IMR-90 (cell line): ENCODE measurements around the gene FDXR. TPM values are rescaled to one million over a fixed set of nuclear protein-coding genes. Genes with fewer than 3 reads are reported as not detected.

Source experiments
- ATAC-seq: fragments of 200-7000 bp; cut with Tn5 transposase; 2 replicates; pipeline ENCODE4 v1.9.1; 2020; ENCODE audit warnings: low read depth, mild to moderate bottlenecking, moderate library complexity
- BruUV-seq: library from RNA; stranded (reverse); fragments of 400-500 nt; replicated peaks from 2 replicates; lab custom pipeline; 2021; lab: Mats Ljungman, UMichigan
- CTCF ChIA-PET: fragments of 300-600 bp; formaldehyde crosslinking; extraction: SDS; loops from one replicate; lab custom pipeline; 2021; ENCODE audit warnings: antibody characterized with exemption; lab: Yijun Ruan, JAX
- POLR2A ChIA-PET: fragments of 300-600 bp; sonication (Branson Sonifier 250); formaldehyde crosslinking; loops from one replicate; lab custom pipeline; 2022; ENCODE audit warnings: antibody characterized with exemption; ENCODE audit not compliant: unreplicated experiment; lab: Charles Lee
- DNase-seq: peaks from one replicate; pipeline ENCODE4 v3.0.0; 2013
- H2AFZ ChIP-seq: replicated peaks from 2 replicates; pipeline ENCODE3; 2013; ENCODE audit warnings: low read length, mild to moderate bottlenecking; ENCODE audit not compliant: poor library complexity
- H2AK5ac ChIP-seq: 2 replicates; pipeline ENCODE4 v1.6.1; 2013; ENCODE audit warnings: low read depth, low read length, inconsistent platforms
- H2AK9ac ChIP-seq: replicated peaks from 2 replicates; pipeline ENCODE3; 2013; ENCODE audit warnings: mild to moderate bottlenecking, low read depth, low read length, moderate library complexity; ENCODE audit not compliant: poor library complexity
- H2BK120ac ChIP-seq: 2 replicates; pipeline ENCODE4 v1.6.1; 2013; ENCODE audit warnings: low read depth, low read length, inconsistent platforms
- H2BK15ac ChIP-seq: 3 replicates; pipeline ENCODE4 v1.6.1; 2013; ENCODE audit warnings: low read depth, low read length, inconsistent platforms
- H2BK20ac ChIP-seq: 2 replicates; pipeline ENCODE4 v1.6.1; 2013; ENCODE audit warnings: low read depth, mild to moderate bottlenecking, inconsistent platforms, low read length, moderate library complexity
- H2BK5ac ChIP-seq: 2 replicates; pipeline ENCODE4 v1.6.1; 2013; ENCODE audit warnings: mild to moderate bottlenecking, low read depth, low read length, inconsistent platforms; ENCODE audit not compliant: poor library complexity, severe bottlenecking
- H3K14ac ChIP-seq: replicated peaks from 2 replicates; pipeline ENCODE4 v1.6.1; 2013; ENCODE audit warnings: low read depth, low read length, inconsistent platforms
- H3K18ac ChIP-seq: 2 replicates; pipeline ENCODE4 v1.6.1; 2013; ENCODE audit warnings: low read depth, low read length, control low read depth
- H3K23ac ChIP-seq: 2 replicates; pipeline ENCODE4 v1.6.1; 2013; ENCODE audit warnings: low read depth, low read length, inconsistent platforms
- H3K27ac ChIP-seq: 2 replicates; pipeline ENCODE4 v1.5.1; 2013; ENCODE audit warnings: mild to moderate bottlenecking, control low read depth, low read length; ENCODE audit not compliant: insufficient read depth
- H3K27me3 ChIP-seq: 2 replicates; pipeline ENCODE4 v1.6.1; 2013; ENCODE audit warnings: low read length; ENCODE audit not compliant: control insufficient read depth, insufficient read depth
- H3K36me3 ChIP-seq: 2 replicates; pipeline ENCODE4 v1.6.1; 2013; ENCODE audit warnings: low read length, mixed read lengths; ENCODE audit not compliant: control insufficient read depth, insufficient read depth
- H3K4ac ChIP-seq: 2 replicates; pipeline ENCODE4 v1.6.1; 2013; ENCODE audit warnings: low read depth, low read length, inconsistent platforms
- H3K4me1 ChIP-seq: 2 replicates; pipeline ENCODE4 v1.6.1; 2013; ENCODE audit warnings: low read length, mixed read lengths; ENCODE audit not compliant: control insufficient read depth, insufficient read depth
- H3K4me2 ChIP-seq: 2 replicates; pipeline ENCODE4 v1.6.1; 2013; ENCODE audit warnings: low read depth, mild to moderate bottlenecking, control low read depth, low read length, moderate library complexity
- H3K4me3 ChIP-seq: 2 replicates; pipeline ENCODE4 v1.5.1; 2013; ENCODE audit warnings: low read depth, mild to moderate bottlenecking, control low read depth, low read length, moderate library complexity; ENCODE audit not compliant: insufficient read depth
- H3K56ac ChIP-seq: 2 replicates; pipeline ENCODE4 v1.6.1; 2013; ENCODE audit warnings: low read length, inconsistent platforms; ENCODE audit not compliant: insufficient read depth; ENCODE audit errors: extremely low read depth
- H3K79me1 ChIP-seq, 2 experiments: 2 replicates each; pipeline ENCODE4 v1.6.1; 2013; ENCODE audit warnings: low read length in 2 of 2, inconsistent platforms in 1 of 2, low read depth in 1 of 2
- H3K9ac ChIP-seq: 2 replicates; pipeline ENCODE4 v1.6.1; 2013; ENCODE audit warnings: low read depth, low read length, control low read depth
- H3K9me1 ChIP-seq: 2 replicates; pipeline ENCODE4 v1.6.1; 2013; ENCODE audit warnings: low read length, inconsistent platforms; ENCODE audit not compliant: insufficient read depth
- H3K9me3 ChIP-seq: 2 replicates; pipeline ENCODE4 v1.6.1; 2013; ENCODE audit warnings: low read length; ENCODE audit not compliant: control insufficient read depth, insufficient read depth
- H4K20me1 ChIP-seq: 2 replicates; pipeline ENCODE4 v1.6.1; 2013; ENCODE audit warnings: low read length, inconsistent platforms; ENCODE audit not compliant: insufficient read depth
- H4K5ac ChIP-seq: 2 replicates; pipeline ENCODE4 v1.6.1; 2013; ENCODE audit warnings: mild to moderate bottlenecking, low read depth, low read length, control low read depth
- H4K8ac ChIP-seq, 2 experiments: 2 replicates each; pipeline ENCODE4 v1.6.1; 2013; ENCODE audit warnings: low read depth in 2 of 2, low read length in 2 of 2, control low read depth in 1 of 2, inconsistent platforms in 1 of 2
- H4K91ac ChIP-seq: 2 replicates; pipeline ENCODE4 v1.6.1; 2013; ENCODE audit warnings: low read depth, low read length, inconsistent platforms; ENCODE audit not compliant: insufficient read depth
- BHLHE40 ChIP-seq: fragments of 150-350 bp; IDR thresholded peaks from 2 replicates; pipeline ENCODE4 v1.6.1; 2016; ENCODE audit warnings: mild to moderate bottlenecking, low read depth, low read length
- CEBPB ChIP-seq: IDR thresholded peaks from 2 replicates; pipeline ENCODE4 v1.6.1; 2012; ENCODE audit warnings: low read depth, low read length, improper control_type of control experiment
- CHD1 ChIP-seq: IDR thresholded peaks from 2 replicates; pipeline ENCODE4 v1.6.1; 2012; ENCODE audit warnings: low read depth, low read length, improper control_type of control experiment
- CTCF ChIP-seq: conservative IDR thresholded peaks from 2 replicates; pipeline ENCODE4 v1.5.1; 2012; ENCODE audit warnings: mild to moderate bottlenecking, low read depth, low read length, improper control_type of control experiment
- ELK1 ChIP-seq: fragments of 150-350 bp; IDR thresholded peaks from 2 replicates; pipeline ENCODE4 v1.6.1; 2016; ENCODE audit warnings: low read depth, mild to moderate bottlenecking, low read length, moderate library complexity, borderline replicate concordance
- FOS ChIP-seq: fragments of 150-350 bp; IDR thresholded peaks from 2 replicates; pipeline ENCODE4 v1.6.1; 2016; ENCODE audit warnings: low read depth, low read length
- MAFK ChIP-seq: IDR thresholded peaks from 2 replicates; pipeline ENCODE4 v1.6.1; 2012; ENCODE audit warnings: low read depth, low read length, improper control_type of control experiment
- MAZ ChIP-seq: IDR thresholded peaks from 2 replicates; pipeline ENCODE4 v1.6.1; 2012; ENCODE audit warnings: low read depth, mild to moderate bottlenecking, low read length, improper control_type of control experiment, moderate library complexity, borderline replicate concordance
- MXI1 ChIP-seq: IDR thresholded peaks from 2 replicates; pipeline ENCODE4 v1.6.1; 2012; ENCODE audit warnings: low read depth, mild to moderate bottlenecking, low read length, moderate library complexity, borderline replicate concordance
- NFE2L2 ChIP-seq: fragments of 150-350 bp; IDR thresholded peaks from 2 replicates; pipeline ENCODE4 v1.6.1; 2016; ENCODE audit warnings: low read depth, mild to moderate bottlenecking, low read length
- POLR2A ChIP-seq: IDR thresholded peaks from 2 replicates; pipeline ENCODE4 v1.6.1; 2012; ENCODE audit warnings: mild to moderate bottlenecking, low read depth, low read length
- RAD21 ChIP-seq: IDR thresholded peaks from 2 replicates; pipeline ENCODE4 v1.6.1; 2012; ENCODE audit warnings: low read length, improper control_type of control experiment
- RCOR1 ChIP-seq: IDR thresholded peaks from 2 replicates; pipeline ENCODE4 v1.6.1; 2012; ENCODE audit warnings: mild to moderate bottlenecking, low read length, improper control_type of control experiment; ENCODE audit not compliant: insufficient replicate concordance
- RFX5 ChIP-seq: IDR thresholded peaks from 2 replicates; pipeline ENCODE4 v1.8.0; 2012; ENCODE audit warnings: low read depth, mild to moderate bottlenecking, low read length, moderate library complexity
- SMC3 ChIP-seq: fragments of 150-350 bp; IDR thresholded peaks from 2 replicates; pipeline ENCODE4 v1.6.1; 2016; ENCODE audit warnings: low read depth, mild to moderate bottlenecking, antibody characterized with exemption, low read length, moderate library complexity
- USF2 ChIP-seq: fragments of 150-350 bp; IDR thresholded peaks from 2 replicates; pipeline ENCODE4 v1.6.1; 2017; ENCODE audit warnings: mild to moderate bottlenecking, antibody characterized with exemption, low read length, low read depth
- WGBS, 2 experiments: methylation state at CpG; one replicate each; pipeline versions ENCODE4 v1.1.5 to v1.1.7; 2013; ENCODE audit warnings: missing lambda C conversion rate in 2 of 2; ENCODE audit not compliant: insufficient read length in 1 of 2; ENCODE audit errors: extremely low coverage in 2 of 2; 5-methylcytosine and 5-hydroxymethylcytosine counted together
- dilution Hi-C: fragments of 300-500 bp; cut with HindIII; formaldehyde crosslinking; loops from one replicate; pipeline ENCODE4 v1.14.3; 2018; ENCODE audit warnings: low sequenced_read_pairs; ENCODE audit not compliant: unreplicated experiment
- in situ Hi-C: fragments of 300-500 bp; cut with MboI; formaldehyde crosslinking; loops from 3 replicates; pipeline ENCODE4 v1.14.3; 2019; ENCODE audit warnings: low sequenced_read_pairs, inconsistent platforms, mixed read lengths
- intact Hi-C: fragments of 100-400 bp; cut with micrococcal nuclease; formaldehyde crosslinking; loops from 2 replicates; pipeline ENCODE4 v1.10.0; 2022
- polyA plus RNA-seq, 3 experiments: library from polyadenylated mRNA; depleted of rRNA; stranded (reverse); fragments of >200 nt; gene quantifications; 2 replicates each; pipeline ENCODE4 v1.2.3, GENCODE V29; 2012; ENCODE audit warnings: low replicate concordance in 1 of 3
- total RNA-seq: library from RNA; depleted of rRNA; stranded (reverse); fragments of >200 nt; gene quantifications from 2 replicates; pipeline ENCODE4 v1.2.3, GENCODE V29; 2012

FDXR gene
- total and polyA plus RNA-seq, 2 of the 4 experiments (the other 2 are of a cell fraction): 12.4 to 18.6 TPM

- TF ChIP-seq MAFK (no peak), MAZ (no peak), USF2 (no peak), FOS (no peak), SMC3 (no peak), CTCF (no peak), RAD21 (no peak), ELK1 (no peak), NFE2L2 (no peak), POLR2A (no peak), BHLHE40 (no peak), RFX5 (no peak), MXI1 (no peak), CHD1 (no peak), RCOR1 (no peak), CEBPB (no peak)
- dilution Hi-C loops: no loop called here
- WGBS, 2 experiments: 75% methylated on average over 4 of the region's 8 CpGs; no CpG with 5 or more reads in 1 of the 2 experiments
- Histone ChIP-seq H4K5ac (no peak overlapping the region), H2AK5ac (no peak overlapping the region), H3K9me3 (no peaks in the 10 kb centered on the region), H2AFZ (no peak overlapping the region), H3K9ac (no peak overlapping the region), H4K20me1 (no peaks in the 10 kb centered on the region), H2BK15ac (no peak overlapping the region), H2AK9ac (no peak overlapping the region), H3K4me3 (no peak overlapping the region), H3K4ac (no peak overlapping the region), H3K18ac (no peak overlapping the region), H3K56ac (no peak overlapping the region), H4K8ac (no peak overlapping the region), H3K9me1 (no peaks in the 10 kb centered on the region), H3K36me3 (no peaks in the 10 kb centered on the region), H3K27me3 (peaks cover 53% of the 10 kb centered on the region), H2BK20ac (no peak overlapping the region), H2BK120ac (no peak overlapping the region), H3K79me1 (no peaks in the 10 kb centered on the region), H3K4me2 (no peak overlapping the region), H3K27ac (no peak overlapping the region), H3K14ac (no peak overlapping the region), H3K4me1 (no peaks in the 10 kb centered on the region), H3K23ac (no peak overlapping the region), H4K91ac (no peak overlapping the region), H2BK5ac (no peak overlapping the region)
- CTCF ChIA-PET: no interaction called here
- POLR2A ChIA-PET: no interaction called here
- BruUV-seq: no TSS peak
- intact Hi-C loops: no loop called here
- no peak for DNase-seq
- in situ Hi-C loops: no loop called here
- no peak for ATAC-seq
Measured at GRCh38 chr17:74900208-74900607, 27.4 kb upstream of the FDXR start.
